ENCODE measurements around the gene AIP. TPM values are rescaled to one million over a fixed set of nuclear protein-coding genes. Genes with fewer than 3 reads are reported as not detected.
A peak's percentile ranks its signal among the peaks of the same experiment; 100 is the strongest.

The AIP gene
- total RNA-seq, 1 experiment from 2014 or later, result 61.0 TPM

GRCh38 chr11:67504005-67504949, 21.5 kb downstream of the AIP start:
- Histone ChIP-seq H3K9me3 (ENCODE audit: control insufficient read depth in 1 of 2, insufficient read depth in 1 of 2, low read depth in 1 of 2, low read length in 2 of 2) (no peaks in the 10 kb centered on the region), H3K4me2 (ENCODE audit: low read length) (peak overlapping the region; percentile 88), H2AFZ (ENCODE audit: low read depth, low read length, poor library complexity, severe bottlenecking) (no peak overlapping the region), H3K4me1 (ENCODE audit: control insufficient read depth in 1 of 2, insufficient read depth in 2 of 2, low read length in 2 of 2) (peaks cover 31 to 43% of the 10 kb centered on the region in 2 experiments), H4K20me1 (ENCODE audit: insufficient read depth) (no peaks in the 10 kb centered on the region), H3K9ac (ENCODE audit: low read length) (peak overlapping the region; percentile 95), H3K9me2 (ENCODE audit: insufficient read depth) (no peaks in the 10 kb centered on the region), H3K27ac (ENCODE audit: low read depth, low read length) (peak overlapping the region; percentile 93), H3K27me3 (ENCODE audit: insufficient read depth, low read length) (no peaks in the 10 kb centered on the region), H3K36me3 (ENCODE audit: control insufficient read depth in 1 of 2, insufficient read depth in 2 of 2, low read length in 2 of 2) (peaks cover 8 to 10% of the 10 kb centered on the region in 2 experiments; a peak in 3 of 4 replicates), H3K79me2 (ENCODE audit: insufficient read depth, low read length) (peaks cover 29% of the 10 kb centered on the region), H3K4me3 (replicated peaks in 1 of 2; ENCODE audit: low read depth in 1 of 2, low read length in 2 of 2) (peak overlapping the region; percentile 91 to 98)
- ChIA-PET RAD21 (ENCODE audit: low non-redundant PET in 1 of 2, low total read pairs in 2 of 2, uncharacterized antibody in 2 of 2, unreplicated experiment in 2 of 2) (interaction anchor here in 1 of 2 experiments (0.6 kb wide), 1 partner anchor 79 kb away, joined by 4 read pairs; the partner anchor contains the start of gene GSTP1), POLR2A (no interaction called here), CTCF (interaction anchor here (2.4 kb wide), 1 partner anchor 103 kb away, joined by 11 read pairs; the partner anchor contains the start of gene PPP1CA)
- no peak for TF ChIP-seq FOSL1 (IDR thresholded peaks at IDR 0.05; ENCODE audit: low read depth)
- TF ChIP-seq SP1 (IDR thresholded peaks at IDR 0.05; ENCODE audit: low read depth), result no peak
- TF ChIP-seq EZH2 (IDR thresholded peaks at IDR 0.05), result no peak
- intact Hi-C loops (cut with micrococcal nuclease), result no loop called here
- ATAC-seq (no peak), DNase-seq (ENCODE audit: low read depth, low spot score) (no peak)
- no TSS peak for BruUV-seq (replicated peaks)

GRCh38 chr11:67504950-67505581, 22.2 kb downstream of the AIP start, which contains the start of gene PITPNM1:
Gene PITPNM1 (minus strand): TSS chr11:67505363. CDS start chr11:67504180, 1,183 bp downstream.
- H3K4me2 ChIP-seq (ENCODE audit: low read length), result peak within 1 kb of the TSS; percentile 88
- BruUV-seq (replicated peaks), result no TSS peak
- H3K36me3 ChIP-seq (ENCODE audit: control insufficient read depth in 1 of 2, insufficient read depth in 2 of 2, low read length in 2 of 2), result peaks cover 8 to 10% of the 10 kb centered on the region in 2 experiments; a peak in 3 of 4 replicates
- H3K27ac ChIP-seq (ENCODE audit: low read depth, low read length), result peak within 1 kb of the TSS; percentile 93
- no peaks in the 10 kb centered on the region for H4K20me1 ChIP-seq (ENCODE audit: insufficient read depth)
- no peaks in the 10 kb centered on the region for H3K27me3 ChIP-seq (ENCODE audit: insufficient read depth, low read length)
- no peak within 1 kb of the TSS for H2AFZ ChIP-seq (ENCODE audit: low read depth, low read length, poor library complexity, severe bottlenecking)
- no peaks in the 10 kb centered on the region for H3K9me3 ChIP-seq (ENCODE audit: control insufficient read depth in 1 of 2, insufficient read depth in 1 of 2, low read depth in 1 of 2, low read length in 2 of 2)
- no peaks in the 10 kb centered on the region for H3K9me2 ChIP-seq (ENCODE audit: insufficient read depth)
- DNase-seq (ENCODE audit: low read depth, low spot score), result no peak
- ATAC-seq, result peak; percentile 23
- RAD21 ChIA-PET (ENCODE audit: low non-redundant PET in 1 of 2, low total read pairs in 2 of 2, uncharacterized antibody in 2 of 2, unreplicated experiment in 2 of 2), result interaction anchor here in 1 of 2 experiments (0.6 kb wide), 1 partner anchor 78 kb away, joined by 4 read pairs; the partner anchor contains the start of gene GSTP1
- intact Hi-C loops (cut with micrococcal nuclease), result loop anchor here (5.0 kb wide), 1 partner anchor 78 kb away; the partner anchor contains the start of gene RPS6KB2
- CTCF ChIA-PET, result interaction anchor here (1.2 to 2.4 kb wide), 2 partner anchors 84 to 104 kb away, joined by 3 to 11 read pairs; partner anchors contain the start of gene PPP1CA
- peaks cover 31 to 43% of the 10 kb centered on the region in 2 experiments for H3K4me1 ChIP-seq (ENCODE audit: control insufficient read depth in 1 of 2, insufficient read depth in 2 of 2, low read length in 2 of 2)
- peaks cover 29% of the 10 kb centered on the region for H3K79me2 ChIP-seq (ENCODE audit: insufficient read depth, low read length)
- H3K9ac ChIP-seq (ENCODE audit: low read length), result peak within 1 kb of the TSS; percentile 95
- TF ChIP-seq RAD21 (IDR thresholded peaks at IDR 0.05; ENCODE audit: low read depth) (no peak), FOSL1 (IDR thresholded peaks at IDR 0.05; ENCODE audit: low read depth) (no peak), EGR1 (IDR thresholded peaks at IDR 0.05; ENCODE audit: low read depth) (no peak), CTCF (IDR thresholded peaks at IDR 0.05 in 2 of 3, conservative IDR thresholded peaks at IDR 0.05 in 1 of 3; ENCODE audit: borderline replicate concordance in 1 of 3, insufficient read depth in 1 of 3, low read depth in 2 of 3, low read length in 2 of 3) (no peak), POLR2AphosphoS5 (IDR thresholded peaks at IDR 0.05; ENCODE audit: low read depth, low read length) (peak; percentile 75), ZFX (IDR thresholded peaks at IDR 0.05) (peak; percentile 56)
- H3K4me3 ChIP-seq (replicated peaks in 1 of 2; ENCODE audit: low read depth in 1 of 2, low read length in 2 of 2), result peak within 1 kb of the TSS; percentile 91 to 98
- POLR2A ChIA-PET, result no interaction called here

Data from HCT116 (cell line).